NCI-H345 (cell line): ENCODE data around the gene ACTL6B.

Source experiments
- DNase-seq: peaks from one replicate; lab custom pipeline; 2025; lab: John Stamatoyannopoulos, UW

Gene ACTL6B

GRCh38 chr7:100683659-100684533 is 27.6 kb upstream of the ACTL6B start:
- DNase-seq = no peak

- no peak for DNase-seq
Measured at GRCh38 chr7:100682991-100683658, 26.9 kb upstream of the ACTL6B start.

- no peak for DNase-seq
Measured at GRCh38 chr7:100682228-100682741, 26.0 kb upstream of the ACTL6B start.

- no peak for DNase-seq
Measured at GRCh38 chr7:100681491-100682227, 25.4 kb upstream of the ACTL6B start.

- DNase-seq = no peak
Measured at GRCh38 chr7:100680576-100681271, 24.5 kb upstream of the ACTL6B start.

GRCh38 chr7:100679927-100680575 is 23.8 kb upstream of the ACTL6B start:
- no peak for DNase-seq

GRCh38 chr7:100679129-100679926 is 23.1 kb upstream of the ACTL6B start:
- DNase-seq = no peak

- DNase-seq = no peak
Measured at GRCh38 chr7:100678291-100678984, 22.2 kb upstream of the ACTL6B start.

GRCh38 chr7:100677308-100678267 is 21.3 kb upstream of the ACTL6B start:
- no peak for DNase-seq

- DNase-seq = no peak
Measured at GRCh38 chr7:100676501-100677306, 20.5 kb upstream of the ACTL6B start.

- DNase-seq = no peak
Measured at GRCh38 chr7:100675581-100676350, 19.5 kb upstream of the ACTL6B start.

GRCh38 chr7:100675105-100675451 is 18.8 kb upstream of the ACTL6B start:
- DNase-seq = no peak

- DNase-seq = no peak
Measured at GRCh38 chr7:100674411-100675104, 18.3 kb upstream of the ACTL6B start.

- DNase-seq = peak; percentile 30
Measured at GRCh38 chr7:100673942-100674410, 17.7 kb upstream of the ACTL6B start.

- peak; percentile 99 for DNase-seq
Measured at GRCh38 chr7:100673302-100673941, 17.2 kb upstream of the ACTL6B start, which contains the start of gene GNB2. Gene GNB2, plus strand, starts transcription at chr7:100673740. Its CDS starts 2,526 bp downstream, at chr7:100676266.
